Stomach smooth muscle (tissue), 2 donors: ENCODE results near the gene FBXO7.

ENCODE experiments used
- H3K27ac ChIP-seq: one replicate; pipeline ENCODE4 v1.7.0; 2013; ENCODE audit warnings: mild to moderate bottlenecking, low read length, inconsistent platforms
- H3K27me3 ChIP-seq, 2 donors: one replicate each; pipeline ENCODE4 v1.7.0; 2013; ENCODE audit warnings: low read length in 2 of 2; ENCODE audit not compliant: insufficient read depth in 2 of 2, control insufficient read depth in 1 of 2
- H3K36me3 ChIP-seq, 2 donors: one replicate each; pipeline ENCODE4 v1.7.0; 2013; ENCODE audit warnings: low read length in 2 of 2; ENCODE audit not compliant: control insufficient read depth in 2 of 2, insufficient read depth in 2 of 2
- H3K4me1 ChIP-seq: one replicate; pipeline ENCODE4 v1.7.0; 2013; ENCODE audit warnings: low read length; ENCODE audit not compliant: control insufficient read depth, insufficient read depth
- H3K4me3 ChIP-seq, 2 donors: one replicate each; pipeline ENCODE4 v1.7.0; 2013; ENCODE audit warnings: low read length in 2 of 2
- H3K9ac ChIP-seq, 2 donors: one replicate each; pipeline ENCODE4 v1.7.0; 2013; ENCODE audit warnings: low read length in 2 of 2, mild to moderate bottlenecking in 1 of 2
- H3K9me3 ChIP-seq, 2 donors: one replicate each; pipeline ENCODE4 v1.7.0; 2013; ENCODE audit warnings: low read length in 2 of 2; ENCODE audit not compliant: control insufficient read depth in 2 of 2
- donor health status: healthy.
- donor health status: Pancreatic carcinoma.

The FBXO7 gene

GRCh38 chr22:32489377-32489776 is 14.8 kb downstream of the FBXO7 start:
- peaks cover 29 to 35% of the 10 kb centered on the region in 2 donors for H3K36me3 ChIP-seq
- no peak overlapping the region for H3K27ac ChIP-seq
- no peak overlapping the region for H3K9ac ChIP-seq

GRCh38 chr22:32490279-32490678 is 15.7 kb downstream of the FBXO7 start:
- Histone ChIP-seq H3K4me1 (no peaks in the 10 kb centered on the region), H3K9me3 (no peaks in the 10 kb centered on the region), H3K27ac (no peak overlapping the region), H3K4me3 (no peak overlapping the region), H3K27me3 (no peaks in the 10 kb centered on the region), H3K36me3 (peaks cover 34 to 37% of the 10 kb centered on the region in 2 donors), H3K9ac (no peak overlapping the region)

More at GRCh38 chr22:32489377-32489776, 14.8 kb downstream of the FBXO7 start:
- Histone ChIP-seq H3K27me3 (no peaks in the 10 kb centered on the region), H3K9me3 (no peaks in the 10 kb centered on the region), H3K4me3 (no peak overlapping the region), H3K4me1 (no peaks in the 10 kb centered on the region)

- H3K36me3 ChIP-seq: peaks cover 27 to 35% of the 10 kb centered on the region in 2 donors
- H3K9ac ChIP-seq: no peak overlapping the region
- H3K9me3 ChIP-seq: no peaks in the 10 kb centered on the region
- no peaks in the 10 kb centered on the region for H3K4me1 ChIP-seq
- H3K27ac ChIP-seq: no peak overlapping the region
- H3K4me3 ChIP-seq: no peak overlapping the region
- H3K27me3 ChIP-seq: no peaks in the 10 kb centered on the region
Observed at GRCh38 chr22:32492111-32492510, 17.5 kb downstream of the FBXO7 start.

- Histone ChIP-seq H3K9me3 (no peaks in the 10 kb centered on the region), H3K36me3 (peaks cover 36 to 48% of the 10 kb centered on the region in 2 donors)
Observed at GRCh38 chr22:32493551-32493950, 18.9 kb downstream of the FBXO7 start.

GRCh38 chr22:32494971-32495370 is 20.4 kb downstream of the FBXO7 start:
- Histone ChIP-seq H3K36me3 (peaks cover 35 to 47% of the 10 kb centered on the region in 2 donors), H3K27ac (no peak overlapping the region)

More at GRCh38 chr22:32493551-32493950, 18.9 kb downstream of the FBXO7 start:
- Histone ChIP-seq H3K27me3 (no peaks in the 10 kb centered on the region), H3K4me1 (no peaks in the 10 kb centered on the region), H3K4me3 (no peak overlapping the region), H3K27ac (no peak overlapping the region), H3K9ac (no peak overlapping the region)

GRCh38 chr22:32499666-32500065 is 25.1 kb downstream of the FBXO7 start:
- Histone ChIP-seq H3K9ac (no peak overlapping the region), H3K27me3 (no peaks in the 10 kb centered on the region), H3K36me3 (peaks cover 18 to 22% of the 10 kb centered on the region in 2 donors)

More at GRCh38 chr22:32494971-32495370, 20.4 kb downstream of the FBXO7 start:
- H3K9me3 ChIP-seq: no peaks in the 10 kb centered on the region
- no peaks in the 10 kb centered on the region for H3K4me1 ChIP-seq
- H3K27me3 ChIP-seq: no peaks in the 10 kb centered on the region
- H3K9ac ChIP-seq: no peak overlapping the region
- H3K4me3 ChIP-seq: no peak overlapping the region

GRCh38 chr22:32501836-32502752 is 27.5 kb downstream of the FBXO7 start:
- Histone ChIP-seq H3K9me3 (no peaks in the 10 kb centered on the region), H3K27ac (no peak overlapping the region), H3K9ac (peak overlapping the region in 1 of 2 donors; percentile 21), H3K27me3 (no peaks in the 10 kb centered on the region), H3K36me3 (peaks cover 14% of the 10 kb centered on the region in 2 donors), H3K4me3 (no peak overlapping the region), H3K4me1 (peaks cover 2% of the 10 kb centered on the region)

More at GRCh38 chr22:32499666-32500065, 25.1 kb downstream of the FBXO7 start:
- H3K4me1 ChIP-seq: peaks cover 2% of the 10 kb centered on the region
- H3K27ac ChIP-seq: no peak overlapping the region
- H3K9me3 ChIP-seq: no peaks in the 10 kb centered on the region
- no peak overlapping the region for H3K4me3 ChIP-seq

- Histone ChIP-seq H3K4me3 (no peak overlapping the region), H3K4me1 (no peaks in the 10 kb centered on the region), H3K27ac (no peak overlapping the region), H3K9me3 (no peaks in the 10 kb centered on the region), H3K36me3 (no peaks in the 10 kb centered on the region), H3K9ac (no peak overlapping the region), H3K27me3 (no peaks in the 10 kb centered on the region)
Observed at GRCh38 chr22:32509045-32509444, 34.4 kb downstream of the FBXO7 start.

GRCh38 chr22:32511274-32511673 is 36.7 kb downstream of the FBXO7 start:
- Histone ChIP-seq H3K4me1 (no peaks in the 10 kb centered on the region), H3K27me3 (no peaks in the 10 kb centered on the region), H3K9me3 (no peaks in the 10 kb centered on the region), H3K36me3 (no peaks in the 10 kb centered on the region), H3K9ac (no peak overlapping the region), H3K4me3 (no peak overlapping the region), H3K27ac (no peak overlapping the region)

GRCh38 chr22:32511776-32512175 is 37.2 kb downstream of the FBXO7 start:
- no peak overlapping the region for H3K27ac ChIP-seq
- H3K9ac ChIP-seq: no peak overlapping the region
- H3K4me1 ChIP-seq: no peaks in the 10 kb centered on the region
- no peaks in the 10 kb centered on the region for H3K27me3 ChIP-seq
- H3K36me3 ChIP-seq: no peaks in the 10 kb centered on the region
- H3K4me3 ChIP-seq: no peak overlapping the region
- no peaks in the 10 kb centered on the region for H3K9me3 ChIP-seq
